H1 (cell line): ENCODE data around the gene CFD. TPM values are rescaled to one million over a fixed set of nuclear protein-coding genes. Genes with fewer than 3 reads are reported as not detected.

Experiments used
- CTCF ChIA-PET: fragments of 300-600 bp; sonication (Branson Sonifier 250); formaldehyde crosslinking; loops from one replicate; lab custom pipeline; 2021; ENCODE audit not compliant: partially characterized antibody; lab: Charles Lee
- POLR2A ChIA-PET: fragments of 300-600 bp; sonication (Branson Sonifier 250); formaldehyde crosslinking; loops from one replicate; lab custom pipeline; 2021; ENCODE audit warnings: inconsistent platforms; ENCODE audit not compliant: partially characterized antibody; lab: Charles Lee
- DNase-seq, 2 experiments: peaks; one replicate each; pipeline versions ENCODE4 v3.0.0 to v3.0.0-alpha.2; 2010 to 2022; ENCODE audit warnings: low spot score in 2 of 2, low read depth in 1 of 2, mixed read lengths in 1 of 2
- FAIRE-seq: peaks from 2 replicates; lab custom pipeline; 2011; peaks lifted over from hg19 to GRCh38; lab: Jason Lieb, UNC
- H2AFZ ChIP-seq: 2 replicates; pipeline ENCODE4 v1.8.1; 2012; ENCODE audit warnings: low read length, inconsistent platforms
- H2AK5ac ChIP-seq: 2 replicates; pipeline ENCODE4 v1.6.1; 2013; ENCODE audit warnings: low read depth, low read length
- H2BK120ac ChIP-seq: replicated peaks from 2 replicates; pipeline ENCODE3; 2013; ENCODE audit warnings: low read depth, low read length, inconsistent platforms
- H2BK12ac ChIP-seq: 2 replicates; pipeline ENCODE4 v1.6.1; 2013; ENCODE audit warnings: low read depth, low read length
- H2BK15ac ChIP-seq: 2 replicates; pipeline ENCODE4 v1.6.1; 2013; ENCODE audit warnings: low read length
- H2BK20ac ChIP-seq: 2 replicates; pipeline ENCODE4 v1.6.1; 2013; ENCODE audit warnings: low read length
- H2BK5ac ChIP-seq: 2 replicates; pipeline ENCODE4 v1.6.1; 2013; ENCODE audit warnings: low read depth, low read length
- H3K14ac ChIP-seq: 2 replicates; pipeline ENCODE4 v1.6.1; 2013; ENCODE audit warnings: inconsistent platforms; ENCODE audit not compliant: insufficient read length
- H3K18ac ChIP-seq: 2 replicates; pipeline ENCODE4 v1.6.1; 2013; ENCODE audit warnings: low read length; ENCODE audit errors: extremely low read depth
- H3K23ac ChIP-seq: 2 replicates; pipeline ENCODE4 v1.6.1; 2013; ENCODE audit warnings: inconsistent platforms; ENCODE audit not compliant: insufficient read length
- H3K23me2 ChIP-seq: 2 replicates; pipeline ENCODE4 v1.6.1; 2013; ENCODE audit warnings: low read depth, low read length
- H3K27ac ChIP-seq: 2 replicates; pipeline ENCODE4 v1.6.1; 2011; ENCODE audit warnings: low read depth, low read length, inconsistent platforms
- H3K27me3 ChIP-seq, 4 experiments: replicated peaks in 1 of 4; 1 replicate in 1 of 4; 2 replicates in 3 of 4; pipeline versions ENCODE4 v1.6.1 to v1.8.1; 2011 to 2013; ENCODE audit warnings: low read length in 3 of 4, mild to moderate bottlenecking in 3 of 4, inconsistent platforms in 2 of 4, mixed read lengths in 2 of 4, moderate library complexity in 1 of 4; ENCODE audit not compliant: control insufficient read depth in 3 of 4, insufficient read depth in 3 of 4; ENCODE audit errors: extremely low read depth in 1 of 4
- H3K36me3 ChIP-seq, 4 experiments: 2 replicates each; pipeline versions ENCODE4 v1.6.1 to v1.8.1; 2011 to 2013; ENCODE audit warnings: mild to moderate bottlenecking in 4 of 4, low read length in 3 of 4, moderate library complexity in 2 of 4, control low read depth in 1 of 4, inconsistent platforms in 1 of 4; ENCODE audit not compliant: insufficient read depth in 4 of 4, control insufficient read depth in 2 of 4
- H3K4ac ChIP-seq: replicated peaks from 2 replicates; pipeline ENCODE3; 2013; ENCODE audit warnings: low read length, low read depth, mixed read lengths, inconsistent platforms; ENCODE audit not compliant: insufficient read length
- H3K4me1 ChIP-seq, 4 experiments: replicated peaks in 1 of 4; 1 replicate in 1 of 4; 2 replicates in 3 of 4; pipeline versions ENCODE4 v1.6.1 to v1.8.1; 2011 to 2013; ENCODE audit warnings: low read length in 3 of 4, inconsistent platforms in 2 of 4, mixed read lengths in 1 of 4; ENCODE audit not compliant: insufficient read depth in 4 of 4, control insufficient read depth in 3 of 4
- H3K4me2 ChIP-seq, 2 experiments: 2 replicates each; pipeline versions ENCODE4 v1.6.1 to v1.8.1; 2011 to 2013; ENCODE audit warnings: low read depth in 2 of 2, low read length in 2 of 2, control low read depth in 1 of 2, inconsistent platforms in 1 of 2, mild to moderate bottlenecking in 1 of 2; ENCODE audit not compliant: insufficient read depth in 1 of 2
- H3K4me3 ChIP-seq, 4 experiments: fragments of 200-600, 300-600 bp in 1 of 4; sonication (generic), shearing (Covaris generic), sonication (Bioruptor Twin) in 1 of 4; 2 replicates each; pipeline versions ENCODE4 v1.5.1 to v1.8.1; 2011 to 2016; ENCODE audit warnings: low read length in 4 of 4, low read depth in 3 of 4, control low read depth in 2 of 4, inconsistent platforms in 2 of 4, mild to moderate bottlenecking in 2 of 4, mixed read lengths in 1 of 4, moderate library complexity in 1 of 4; ENCODE audit not compliant: insufficient read depth in 2 of 4; ENCODE audit errors: extremely low read depth in 1 of 4
- H3K56ac ChIP-seq: replicated peaks from 2 replicates; pipeline ENCODE3; 2013; ENCODE audit warnings: low read depth, mild to moderate bottlenecking, mixed read lengths, low read length, inconsistent platforms; ENCODE audit not compliant: insufficient read length
- H3K79me1 ChIP-seq: 2 replicates; pipeline ENCODE4 v1.6.1; 2013; ENCODE audit warnings: low read depth, low read length, control low read depth
- H3K79me2 ChIP-seq, 2 experiments: 2 replicates each; pipeline versions ENCODE4 v1.6.1 to v1.8.1; 2012 to 2013; ENCODE audit warnings: low read length in 2 of 2, mild to moderate bottlenecking in 2 of 2, inconsistent platforms in 1 of 2; ENCODE audit not compliant: insufficient read depth in 2 of 2, control insufficient read depth in 1 of 2
- H3K9ac ChIP-seq, 4 experiments: replicated peaks in 1 of 4; 1 replicate in 1 of 4; 2 replicates in 3 of 4; pipeline versions ENCODE4 v1.6.1 to v1.8.1; 2011 to 2013; ENCODE audit warnings: low read depth in 3 of 4, low read length in 3 of 4, control low read depth in 2 of 4, mild to moderate bottlenecking in 2 of 4, moderate library complexity in 2 of 4, inconsistent platforms in 1 of 4; ENCODE audit errors: extremely low read depth in 1 of 4
- H3K9me3 ChIP-seq, 2 experiments: 2 replicates each; pipeline versions ENCODE4 v1.6.1 to v1.8.1; 2012 to 2013; ENCODE audit warnings: mild to moderate bottlenecking in 2 of 2, moderate library complexity in 2 of 2, control low read depth in 1 of 2, inconsistent platforms in 1 of 2, low read depth in 1 of 2, low read length in 1 of 2, mixed read lengths in 1 of 2; ENCODE audit not compliant: insufficient read depth in 2 of 2
- H4K20me1 ChIP-seq, 2 experiments: replicated peaks in 1 of 2; 2 replicates each; pipeline versions ENCODE3 to v1.8.1; 2011 to 2013; ENCODE audit warnings: inconsistent platforms in 2 of 2, low read length in 2 of 2, mild to moderate bottlenecking in 1 of 2; ENCODE audit not compliant: insufficient read depth in 2 of 2, control insufficient read depth in 1 of 2
- H4K5ac ChIP-seq: 2 replicates; pipeline ENCODE4 v1.6.1; 2013; ENCODE audit warnings: low read length, low read depth, mixed read lengths, inconsistent platforms; ENCODE audit not compliant: insufficient read length
- H4K8ac ChIP-seq: 2 replicates; pipeline ENCODE4 v1.8.0; 2013; ENCODE audit warnings: mild to moderate bottlenecking, moderate library complexity, low read length, inconsistent platforms; ENCODE audit not compliant: insufficient read depth; ENCODE audit errors: extremely low read depth
- H4K91ac ChIP-seq: replicated peaks from 2 replicates; pipeline ENCODE3; 2013; ENCODE audit warnings: low read length, mixed read lengths, inconsistent platforms; ENCODE audit not compliant: insufficient read length
- ATF3 ChIP-seq: IDR thresholded peaks from 2 replicates; pipeline ENCODE4 v1.6.1; 2011; ENCODE audit warnings: low read depth, mild to moderate bottlenecking, low read length; ENCODE audit not compliant: insufficient read depth
- CEBPB ChIP-seq: IDR thresholded peaks from 2 replicates; pipeline ENCODE4 v1.6.1; 2012; ENCODE audit warnings: low read depth, low read length
- HDAC2 ChIP-seq, 2 experiments: fragments of 300-600 bp in 1 of 2; sonication (generic) in 1 of 2; IDR thresholded peaks; 2 replicates each; pipeline ENCODE4 v1.6.1; 2011 to 2012; ENCODE audit warnings: low read depth in 2 of 2, low read length in 2 of 2, mild to moderate bottlenecking in 2 of 2, moderate library complexity in 2 of 2, borderline replicate concordance in 1 of 2, inconsistent platforms in 1 of 2
- NANOG ChIP-seq: IDR thresholded peaks from 2 replicates; pipeline ENCODE4 v1.6.1; 2011; ENCODE audit warnings: low read length, low read depth, mild to moderate bottlenecking, inconsistent platforms; ENCODE audit not compliant: insufficient read depth, poor library complexity, severe bottlenecking
- RAD21 ChIP-seq, 2 experiments: IDR thresholded peaks in 1 of 2; conservative IDR thresholded peaks in 1 of 2; 2 replicates each; pipeline ENCODE4 v1.6.1; 2011; ENCODE audit warnings: low read depth in 2 of 2, low read length in 2 of 2, improper control_type of control experiment in 1 of 2, inconsistent platforms in 1 of 2, mild to moderate bottlenecking in 1 of 2, moderate library complexity in 1 of 2
- SIN3A ChIP-seq, 2 experiments: IDR thresholded peaks in 1 of 2; conservative IDR thresholded peaks in 1 of 2; 2 replicates each; pipeline ENCODE4 v1.6.1; 2011 to 2012; ENCODE audit warnings: low read length in 2 of 2, improper control_type of control experiment in 1 of 2, low read depth in 1 of 2, mild to moderate bottlenecking in 1 of 2
- SIX5 ChIP-seq: IDR thresholded peaks from 2 replicates; pipeline ENCODE4 v1.6.1; 2011; ENCODE audit warnings: mild to moderate bottlenecking, low read depth, low read length
- SP2 ChIP-seq: IDR thresholded peaks from 2 replicates; pipeline ENCODE4 v1.6.1; 2012; ENCODE audit warnings: mild to moderate bottlenecking, low read length, inconsistent platforms
- SP4 ChIP-seq: IDR thresholded peaks from 2 replicates; pipeline ENCODE4 v1.6.1; 2012; ENCODE audit warnings: low read length, inconsistent platforms
- SRF ChIP-seq: IDR thresholded peaks from 2 replicates; pipeline ENCODE4 v1.6.1; 2011; ENCODE audit warnings: mild to moderate bottlenecking, low read depth, low read length, moderate library complexity
- TCF12 ChIP-seq: IDR thresholded peaks from 2 replicates; pipeline ENCODE4 v1.6.1; 2011; ENCODE audit warnings: low read depth, mild to moderate bottlenecking, low read length
- WGBS, 2 experiments: shearing (Covaris generic) in 1 of 2; methylation state at CpG; one replicate each; pipeline versions ENCODE4 v1.1.6 to v1.1.7; 2013 to 2015; ENCODE audit warnings: low lambda C conversion rate in 2 of 2, mixed read lengths in 2 of 2, inconsistent platforms in 1 of 2, low coverage in 1 of 2, missing lambda C conversion rate in 1 of 2; ENCODE audit not compliant: insufficient replicate concordance in 2 of 2, insufficient coverage in 1 of 2, insufficient read length in 1 of 2; ENCODE audit errors: extremely low coverage in 1 of 2, missing lambda C conversion rate in 1 of 2; 5-methylcytosine and 5-hydroxymethylcytosine counted together
- polyA plus RNA-seq, 7 experiments: library from polyadenylated mRNA; depleted of rRNA in 3 of 7; stranded (reverse) in 5 of 7; unstranded in 2 of 7; fragments of >200 nt in 5 of 7; fragments of 200-250 nt in 2 of 7; gene quantifications; 1 replicate in 5 of 7; 2 replicates in 1 of 7; 4 replicates in 1 of 7; pipeline versions ENCODE4 v1.2.1 to v1.2.3, GENCODE V29; 2011 to 2013; ENCODE audit warnings: missing spikeins in 2 of 7, mixed read lengths in 2 of 7
- total RNA-seq: library from RNA; stranded (reverse); fragmentation: NEBNext Ultra II Directional; extraction: Animal tissue kit (Norgen Biotek cat#: 25700); gene quantifications from 2 replicates; pipeline ENCODE4 v1.2.1, GENCODE V29; 2021

CFD gene
- total and polyA plus RNA-seq, 2 of the 8 experiments (the other 6 are each of a cell fraction or from before 2014, with no cell fraction given) = 1.7 to 2.8 TPM

- no peak overlapping the region for H3K4me3 ChIP-seq
- no peaks in the 10 kb centered on the region for H3K23me2 ChIP-seq
- no peak overlapping the region for H3K18ac ChIP-seq
- DNase-seq = no peak
- WGBS, 2 experiments = 88% methylated on average over 31 of the region's 37 CpGs; no CpG with 5 or more reads in 1 of the 2 experiments
- no peak overlapping the region for H3K23ac ChIP-seq
- H2AK5ac ChIP-seq = no peak overlapping the region
- peaks cover 0 to 5% of the 10 kb centered on the region in 2 experiments for H4K20me1 ChIP-seq
- no peak overlapping the region for H2BK15ac ChIP-seq
- H2BK5ac ChIP-seq = no peak overlapping the region
- H3K36me3 ChIP-seq = peaks cover 0 to 21% (median 4%) of the 10 kb centered on the region in 4 experiments; a peak in 5 of 8 replicates
- no peak for FAIRE-seq
- POLR2A ChIA-PET = interaction anchor here (0.5 to 11.5 kb wide), 9 partner anchors 7 to 190 kb away, joined by 3 to 82 read pairs (median 3); partner anchors contain the start of genes MED16, RNU6-9 and WDR18
- no peak overlapping the region for H3K56ac ChIP-seq
- no peaks in the 10 kb centered on the region for H3K27me3 ChIP-seq
- no peak overlapping the region for H3K14ac ChIP-seq
- H3K79me2 ChIP-seq = no peaks in the 10 kb centered on the region
- no peaks in the 10 kb centered on the region for H3K9me3 ChIP-seq
- H2BK120ac ChIP-seq = no peak overlapping the region
- H3K9ac ChIP-seq = no peak overlapping the region
- H3K27ac ChIP-seq = no peak overlapping the region
- CTCF ChIA-PET = interaction anchor here (0.6 to 3.2 kb wide), 8 partner anchors 8 to 365 kb away, joined by 3 to 12 read pairs (median 4); no protein-coding TSS in a partner anchor
- no peak overlapping the region for H3K4ac ChIP-seq
- H3K4me1 ChIP-seq = no peaks in the 10 kb centered on the region
- no peak overlapping the region for H4K8ac ChIP-seq
- H4K91ac ChIP-seq = no peak overlapping the region
- no peak overlapping the region for H3K4me2 ChIP-seq
- no peak overlapping the region for H4K5ac ChIP-seq
- H2AFZ ChIP-seq = no peak overlapping the region
- H2BK12ac ChIP-seq = no peak overlapping the region
- H2BK20ac ChIP-seq = no peak overlapping the region
- peaks cover 2% of the 10 kb centered on the region; the same call in 1 of the 2 replicates for H3K79me1 ChIP-seq
- no peak for TF ChIP-seq NANOG
- TF ChIP-seq TCF12 = no peak
- no peak for TF ChIP-seq SP2
- TF ChIP-seq SP4 = no peak
- no peak for TF ChIP-seq ATF3
- no peak for TF ChIP-seq SRF
- no peak for TF ChIP-seq SIX5
- no peak for TF ChIP-seq CEBPB
- TF ChIP-seq SIN3A (conservative IDR thresholded peaks at IDR 0.05 in 1 of 2, IDR thresholded peaks at IDR 0.05 in 1 of 2; ENCODE audit: low read depth in 1 of 2, low read length in 2 of 2) = no peak
- no peak for TF ChIP-seq HDAC2 (IDR thresholded peaks at IDR 0.05; ENCODE audit: borderline replicate concordance in 1 of 2, low read depth in 2 of 2, low read length in 2 of 2)
- TF ChIP-seq RAD21 (IDR thresholded peaks at IDR 0.05 in 1 of 2, conservative IDR thresholded peaks at IDR 0.05 in 1 of 2; ENCODE audit: low read depth in 2 of 2, low read length in 2 of 2) = no peak
These were observed 20.4 kb downstream of the CFD start for GRCh38 chr19:879711-880438.
